Lung (tissue), 12 donors: ENCODE results near the gene OPA1. TPM values are rescaled to one million over a fixed set of nuclear protein-coding genes. Genes with fewer than 3 reads are reported as not detected.

Source experiments
- ATAC-seq: fragments of 200-7000 bp; cut with Tn5 transposase; one replicate; pipeline ENCODE4 v1.9.1; 2020; ENCODE audit warnings: moderate number of reproducible peaks; ENCODE audit not compliant: insufficient read depth, low FRiP score
- DNase-seq, 3 donors: peaks; one replicate each; pipeline ENCODE4 v3.0.0-alpha.2; 2013 to 2017
- H3K27ac ChIP-seq, 2 donors: one replicate each; pipeline ENCODE4 v1.5.1; 2013; ENCODE audit warnings: mild to moderate bottlenecking in 2 of 2, moderate library complexity in 2 of 2, control low read depth in 1 of 2, inconsistent platforms in 1 of 2, low read depth in 1 of 2, low read length in 1 of 2
- H3K27me3 ChIP-seq, 3 donors: one replicate each; pipeline ENCODE4 v1.5.1; 2013; ENCODE audit warnings: low read length in 2 of 3; ENCODE audit not compliant: control insufficient read depth in 3 of 3, insufficient read depth in 3 of 3
- H3K36me3 ChIP-seq, 4 donors: one replicate each; pipeline ENCODE4 v1.5.1; 2013; ENCODE audit warnings: low read length in 4 of 4, mild to moderate bottlenecking in 1 of 4, moderate library complexity in 1 of 4; ENCODE audit not compliant: control insufficient read depth in 4 of 4, insufficient read depth in 4 of 4
- H3K4me1 ChIP-seq, 5 donors: one replicate each; pipeline ENCODE4 v1.5.1; 2013; ENCODE audit warnings: low read length in 5 of 5, mild to moderate bottlenecking in 2 of 5, moderate library complexity in 1 of 5; ENCODE audit not compliant: control insufficient read depth in 5 of 5, insufficient read depth in 5 of 5
- H3K4me3 ChIP-seq: one replicate; pipeline ENCODE4 v1.5.1; 2013; ENCODE audit warnings: mild to moderate bottlenecking, control low read depth, moderate library complexity
- H3K9ac ChIP-seq, 2 donors: one replicate each; pipeline ENCODE4 v1.5.1; 2013; ENCODE audit warnings: low read length in 2 of 2, control low read depth in 1 of 2; ENCODE audit not compliant: insufficient read depth in 1 of 2
- H3K9me3 ChIP-seq, 4 donors: one replicate each; pipeline ENCODE4 v1.5.1; 2013; ENCODE audit warnings: low read length in 3 of 4, mild to moderate bottlenecking in 1 of 4, moderate library complexity in 1 of 4; ENCODE audit not compliant: control insufficient read depth in 4 of 4, insufficient read depth in 3 of 4
- CTCF ChIP-seq: IDR thresholded peaks from 2 replicates; pipeline ENCODE4 v1.5.1; 2012; ENCODE audit warnings: mild to moderate bottlenecking; ENCODE audit errors: control extremely low read depth, extremely low read depth
- WGBS, 2 donors: extraction: QIAGEN DNeasy Blood & Tissue Kit; methylation state at CpG; one replicate each; pipeline ENCODE4 v1.1.7; 2013; 5-methylcytosine and 5-hydroxymethylcytosine counted together
- polyA plus RNA-seq, 2 donors: library from polyadenylated mRNA; stranded (reverse); fragments of 200-250 nt; gene quantifications; one replicate each; pipeline ENCODE4 v1.2.1, GENCODE V29; 2013
- total RNA-seq, 2 donors: library from RNA; depleted of rRNA in 1 of 2; stranded (reverse); fragments of >200 nt in 1 of 2; gene quantifications; one replicate each; pipeline ENCODE4 v1.2.1, GENCODE V29; 2014 to 2021
- donor health status: control.
- donor health status: control.
- donor health status: Bipolar disorder and iron deficiency.
- donor health status: healthy.
- donor health status: DM: yes; HTN: yes; CAD: no.

The OPA1 gene
- total and polyA plus RNA-seq, 4 donors: 8.8 to 54.2 (median 29.0) TPM

- Histone ChIP-seq H3K9ac (no peak overlapping the region), H3K36me3 (peaks cover 7 to 24% (median 17%) of the 10 kb centered on the region in 4 donors), H3K27ac (no peak overlapping the region), H3K4me3 (no peak overlapping the region), H3K27me3 (no peaks in the 10 kb centered on the region), H3K4me1 (no peaks in the 10 kb centered on the region), H3K9me3 (no peaks in the 10 kb centered on the region)
- ATAC-seq (no peak), DNase-seq (no peak)
- TF ChIP-seq CTCF: no peak
Measured at GRCh38 chr3:193620650-193621049, 27.6 kb downstream of the OPA1 start.

- 90 to 92% methylated on average over 4 of the region's 4 CpGs for WGBS, 2 donors
Measured at GRCh38 chr3:193621127-193621526, 28.1 kb downstream of the OPA1 start.

GRCh38 chr3:193630005-193630404, 37.0 kb downstream of the OPA1 start:
- TF ChIP-seq CTCF: no peak
- no peak for ATAC-seq
- no peak overlapping the region for H3K9ac ChIP-seq
- H3K9me3 ChIP-seq: no peaks in the 10 kb centered on the region
- no peak overlapping the region for H3K4me3 ChIP-seq
- no peak overlapping the region for H3K27ac ChIP-seq
- peaks cover 0 to 3% (median 2%) of the 10 kb centered on the region in 4 donors for H3K36me3 ChIP-seq
- no peaks in the 10 kb centered on the region for H3K27me3 ChIP-seq
- WGBS, 2 donors: 42 to 52% methylated on average over 3 of the region's 3 CpGs
- peaks cover 0 to 13% (median 0%) of the 10 kb centered on the region in 5 donors for H3K4me1 ChIP-seq
- DNase-seq: peak; percentile 55 to 91 (median 91)

More at GRCh38 chr3:193621127-193621526, 28.1 kb downstream of the OPA1 start:
- Histone ChIP-seq H3K4me1 (no peaks in the 10 kb centered on the region), H3K36me3 (peaks cover 6 to 24% (median 16%) of the 10 kb centered on the region in 4 donors), H3K27me3 (no peaks in the 10 kb centered on the region), H3K27ac (no peak overlapping the region), H3K9me3 (no peaks in the 10 kb centered on the region), H3K9ac (no peak overlapping the region), H3K4me3 (no peak overlapping the region)
- TF ChIP-seq CTCF: no peak
- ATAC-seq (no peak), DNase-seq (no peak)

- no peak for TF ChIP-seq CTCF
- peaks cover 6 to 31% (median 15%) of the 10 kb centered on the region in 4 donors for H3K36me3 ChIP-seq
- H3K4me1 ChIP-seq: no peaks in the 10 kb centered on the region
- H3K27ac ChIP-seq: no peak overlapping the region
- no peak for DNase-seq
- H3K27me3 ChIP-seq: no peaks in the 10 kb centered on the region
- no peak overlapping the region for H3K4me3 ChIP-seq
- H3K9ac ChIP-seq: no peak overlapping the region
- ATAC-seq: no peak
- 92 to 95% methylated on average over 3 of the region's 3 CpGs for WGBS, 2 donors
- no peaks in the 10 kb centered on the region for H3K9me3 ChIP-seq
Measured at GRCh38 chr3:193637831-193638230, 44.8 kb downstream of the OPA1 start.
